GM19025 (cell line): ENCODE results near the gene LRTM2.
"Not testable (repeated sequence)": the region's sequence is repeated elsewhere in the genome, so short reads cannot be mapped to it uniquely, and the experiment has no call there.

Source experiments
- ATAC-seq: cut with Tn5 transposase; IDR thresholded peaks from one replicate; pipeline ENCODE4 v1.9.1; 2021; ENCODE audit warnings: mild to moderate bottlenecking, low read depth, moderate library complexity; ENCODE audit not compliant: unreplicated experiment

Gene LRTM2

DNA sequence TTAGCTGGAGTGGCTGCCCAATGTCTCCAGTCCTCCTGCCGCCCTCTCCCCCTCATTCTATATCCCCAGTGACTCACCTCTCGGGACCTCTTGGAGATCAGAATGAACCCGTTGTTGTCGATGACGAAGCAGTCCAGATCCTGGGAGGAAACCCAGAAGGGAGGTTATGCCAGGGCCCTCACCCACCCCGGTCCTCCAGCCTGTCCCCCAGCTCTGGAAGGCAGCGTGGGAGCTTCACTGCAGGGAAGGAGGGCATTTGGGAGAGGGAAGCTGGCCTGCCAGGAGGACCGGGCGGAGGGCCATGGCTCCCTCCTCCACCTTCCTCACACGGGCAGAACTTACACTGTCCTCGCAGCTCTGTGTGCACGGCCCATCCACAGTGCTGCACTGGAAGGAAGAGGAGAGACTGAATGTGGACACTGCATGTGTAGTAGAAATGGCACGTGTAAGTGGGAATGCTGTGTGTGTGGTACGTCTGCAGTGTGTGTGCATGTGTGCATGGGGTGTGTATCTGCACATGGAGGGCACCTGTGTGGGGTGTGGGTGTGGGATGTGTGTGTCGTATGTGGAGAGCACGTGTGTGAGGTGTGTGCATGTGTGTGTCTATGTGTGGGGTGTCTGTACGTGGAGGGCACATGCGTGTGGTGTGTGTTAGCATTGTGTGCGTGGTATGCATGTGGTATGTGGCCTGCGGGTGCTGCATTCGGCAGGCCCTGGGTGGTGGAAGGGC lies 10.0 kb upstream of the LRTM2 start:
- no peak for ATAC-seq

DNA sequence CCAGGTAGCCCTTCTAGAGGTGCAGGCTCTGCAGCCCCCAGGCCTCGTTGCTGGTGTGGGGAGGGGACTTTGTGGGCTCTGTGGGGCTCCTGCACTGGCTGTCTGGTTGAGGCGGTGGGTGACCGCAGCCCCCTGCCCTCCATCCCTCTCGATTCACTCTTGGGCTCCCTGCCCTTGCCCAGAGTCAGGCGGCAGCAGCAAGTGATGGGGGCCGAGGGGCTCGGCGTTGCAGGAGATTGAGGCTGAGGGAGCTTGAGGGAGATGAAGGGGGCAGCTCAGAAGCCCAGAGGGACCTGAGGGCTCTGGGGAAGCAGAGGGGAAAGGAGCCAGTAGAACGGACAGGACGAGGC lies 9.5 kb upstream of the LRTM2 start:
- no peak for ATAC-seq

DNA sequence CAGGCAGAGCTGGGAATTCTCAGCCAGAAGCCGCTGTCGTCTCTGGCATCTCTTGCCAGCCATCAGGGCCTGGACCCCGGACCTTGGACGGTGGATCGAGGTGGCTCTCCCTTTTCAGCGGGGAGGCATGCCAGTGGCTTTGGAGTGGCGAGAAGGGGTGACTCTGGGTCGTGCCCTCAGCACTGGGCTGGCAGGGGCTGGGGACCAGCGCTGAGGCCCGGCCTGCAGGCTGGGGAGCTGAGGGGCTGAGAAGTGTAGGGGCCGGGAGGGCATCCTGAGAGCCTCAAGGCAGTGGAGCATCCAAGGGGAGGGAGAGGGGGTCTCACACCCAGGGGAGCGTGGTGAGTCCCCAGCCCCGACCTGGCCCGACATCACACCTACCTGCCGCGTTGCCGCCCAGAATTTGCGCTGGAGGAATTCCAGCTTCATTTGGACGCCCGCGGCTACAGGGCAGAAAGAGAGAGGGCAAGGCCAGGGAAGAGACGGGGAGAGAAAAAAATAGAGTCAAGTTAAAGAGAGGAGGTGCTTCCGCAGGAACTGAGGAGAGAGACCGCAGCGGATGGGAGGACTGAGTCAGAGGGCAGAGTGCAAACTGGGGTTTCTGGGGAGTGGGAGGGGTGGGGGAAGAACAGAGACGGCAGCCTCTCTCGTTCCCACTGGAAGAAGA lies 9.0 kb upstream of the LRTM2 start:
- no peak for ATAC-seq

DNA sequence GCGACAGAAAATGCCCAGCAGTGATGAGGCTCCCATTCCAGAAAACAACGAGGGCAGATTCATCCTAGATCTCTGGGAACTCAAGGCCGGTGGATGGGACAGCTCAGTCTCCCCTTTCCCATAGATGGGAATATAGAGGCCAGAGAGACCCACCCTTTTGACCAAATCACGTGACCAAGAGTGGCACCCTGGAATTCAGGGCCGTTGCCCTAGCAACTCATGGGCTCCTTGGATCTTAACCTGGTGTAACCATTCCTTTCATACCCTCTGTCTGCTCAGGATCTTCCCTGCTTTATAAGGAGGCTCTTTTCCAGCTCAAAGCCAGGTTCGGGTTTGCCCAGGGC lies 8.4 kb upstream of the LRTM2 start:
- ATAC-seq, result no peak

DNA sequence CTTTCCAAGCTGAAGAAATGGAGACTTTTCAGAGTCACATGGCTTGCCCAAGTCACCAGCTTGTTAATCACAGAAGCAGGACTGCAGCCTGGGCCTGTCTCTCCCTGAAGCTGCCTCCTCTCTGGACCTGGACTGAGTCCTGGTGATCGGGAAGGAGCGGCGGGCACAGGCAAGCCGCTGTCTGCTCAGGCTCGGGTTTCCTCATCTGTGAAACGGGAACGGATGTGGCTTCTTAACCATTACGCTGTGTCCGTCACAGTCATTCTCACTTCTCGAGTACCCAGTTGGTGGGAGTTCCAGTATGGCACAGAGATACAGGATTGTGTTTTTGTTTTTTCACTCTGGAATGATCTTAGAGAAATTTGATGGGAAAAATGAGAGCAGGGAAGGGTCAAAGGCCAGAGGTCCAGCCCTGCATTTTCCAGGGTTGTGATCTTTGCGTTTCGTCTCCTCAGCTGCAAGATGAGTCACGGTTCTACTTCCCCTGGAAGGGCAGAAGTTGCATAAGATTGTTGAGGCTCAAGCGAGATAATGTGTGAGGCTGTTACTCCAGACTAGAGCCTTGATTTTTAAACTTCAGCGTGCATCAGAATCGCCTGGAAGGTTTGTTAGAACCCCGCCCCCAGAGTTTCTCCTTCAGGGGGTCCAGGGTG lies 7.6 kb upstream of the LRTM2 start:
- ATAC-seq, result no peak

DNA sequence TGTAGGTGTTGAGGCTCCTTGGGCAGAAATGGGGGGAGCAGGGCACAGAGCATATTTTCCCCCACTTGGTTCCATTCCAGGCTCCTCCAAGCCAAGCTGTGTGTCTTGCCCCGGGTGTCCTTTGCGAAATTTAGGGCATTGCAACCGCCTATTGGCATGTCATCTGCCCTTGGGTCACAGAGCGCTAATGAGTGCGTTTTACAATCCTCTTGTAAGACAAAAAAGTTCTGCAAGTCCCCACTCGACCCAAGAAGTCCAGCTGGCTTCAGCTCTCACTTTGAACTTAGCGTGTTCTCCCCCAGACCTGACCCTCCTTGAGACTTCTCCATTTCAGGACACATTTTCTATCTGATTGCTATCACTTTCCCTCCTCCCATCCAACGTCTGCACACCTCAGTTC lies 6.1 kb upstream of the LRTM2 start:
- no peak for ATAC-seq

DNA sequence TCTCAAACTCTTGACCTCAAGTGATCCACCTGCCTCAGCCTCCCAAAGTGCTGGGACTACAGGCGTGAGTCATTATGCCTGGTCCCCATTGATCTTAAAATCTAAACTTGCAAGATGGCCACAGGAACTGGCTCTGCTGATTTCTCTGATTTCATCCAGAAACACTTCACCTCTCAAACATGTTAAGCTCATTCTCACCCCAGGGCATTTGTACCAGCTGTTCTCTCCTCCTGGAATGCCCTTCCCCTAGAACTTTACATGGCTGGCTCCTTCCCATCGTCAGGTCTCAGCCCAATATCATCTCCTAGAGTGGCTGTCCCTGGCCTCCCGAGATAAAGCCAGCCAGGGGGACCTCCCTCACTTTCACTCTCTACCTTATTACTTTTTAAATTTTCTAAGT lies 5.3 kb upstream of the LRTM2 start:
- no peak for ATAC-seq

DNA sequence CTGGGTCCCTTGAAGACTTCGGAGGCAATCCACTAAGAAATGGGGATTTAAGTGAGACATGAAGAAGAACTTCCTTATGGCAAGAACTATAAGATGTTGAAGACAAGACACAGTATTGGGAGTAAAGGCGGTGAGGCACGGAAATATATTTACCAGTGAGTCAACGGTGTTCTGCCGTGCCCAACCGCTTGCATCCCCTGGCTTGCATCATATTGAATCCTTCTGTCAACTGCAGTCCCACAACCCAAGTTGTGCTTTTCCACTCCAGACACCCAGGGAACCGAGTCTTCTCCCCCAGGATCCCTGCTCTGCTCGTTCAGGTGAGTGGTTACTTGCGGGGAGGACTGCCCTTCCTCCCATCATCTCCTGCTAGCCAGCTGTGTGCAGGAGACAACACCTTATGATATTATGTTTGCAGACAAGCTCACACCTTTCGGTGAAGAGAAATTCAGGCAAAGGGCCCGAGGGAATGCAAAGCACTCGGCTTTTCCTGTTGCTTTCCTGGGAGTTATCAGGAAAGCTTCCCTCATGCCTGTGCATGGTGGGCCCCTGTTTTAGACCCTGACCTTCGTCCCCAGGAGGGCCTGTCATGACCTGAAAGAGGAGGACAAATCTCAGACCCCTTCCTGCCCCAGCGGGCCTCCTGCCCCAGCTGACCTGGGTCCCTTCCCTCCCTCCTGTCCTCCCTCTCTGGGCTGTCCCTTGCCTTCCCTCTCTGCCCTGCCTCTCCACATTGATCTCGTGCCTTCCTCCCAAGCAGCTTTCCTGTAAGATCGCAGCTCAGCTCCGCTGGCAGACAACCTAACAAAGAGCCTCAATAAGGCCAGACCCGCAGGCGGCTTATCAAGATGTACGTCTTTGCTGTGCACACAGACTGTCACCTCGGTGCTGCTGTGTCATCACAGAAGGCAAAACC lies 4.3 kb upstream of the LRTM2 start:
- no peak for ATAC-seq

DNA sequence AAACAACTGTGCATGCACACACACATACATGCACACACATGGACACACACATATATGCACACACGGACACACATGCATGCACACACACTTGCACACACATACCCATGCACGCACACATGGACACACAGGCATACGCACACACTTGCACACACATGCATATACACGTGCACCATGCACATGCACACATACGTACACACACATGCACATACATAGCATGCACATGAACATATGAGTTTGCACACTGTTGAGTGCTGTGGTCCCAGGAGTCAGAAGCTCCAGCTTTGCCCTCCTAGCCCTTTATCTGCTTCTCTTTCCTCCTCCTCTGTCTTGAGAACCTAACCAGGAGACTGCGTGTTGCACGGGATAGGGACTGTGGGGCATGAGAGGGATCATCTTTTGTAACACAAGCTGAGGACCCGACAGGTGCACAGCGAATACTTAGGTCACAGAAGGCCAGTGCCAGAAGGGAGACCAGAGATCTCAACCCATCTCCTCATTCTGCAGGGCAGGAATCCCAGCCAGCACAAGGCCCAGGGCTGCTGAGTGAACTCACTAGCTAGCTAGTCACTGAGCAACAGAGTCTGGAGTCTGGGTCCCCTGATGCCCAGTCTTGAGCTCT lies 3.5 kb upstream of the LRTM2 start:
- ATAC-seq, result no peak

DNA sequence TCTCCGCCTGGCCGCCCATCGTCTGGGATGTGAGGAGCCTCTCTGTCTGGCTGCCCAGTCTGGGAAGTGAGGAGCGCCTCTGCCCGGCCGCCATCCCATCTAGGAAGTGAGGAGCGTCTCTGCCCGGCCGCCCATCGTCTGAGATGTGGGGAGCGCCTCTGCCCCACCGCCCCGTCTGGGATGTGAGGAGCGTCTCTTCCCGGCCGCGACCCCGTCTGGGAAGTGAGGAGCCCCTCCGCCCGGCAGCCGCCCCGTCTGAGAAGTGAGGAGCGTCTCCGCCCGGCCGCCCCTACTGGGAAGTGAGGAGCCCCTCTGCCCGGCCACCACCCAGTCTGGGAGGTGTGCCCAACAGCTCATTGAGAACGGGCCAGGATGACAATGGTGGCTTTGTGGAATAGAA lies 2.4 kb upstream of the LRTM2 start:
- not testable (repeated sequence) for ATAC-seq

DNA sequence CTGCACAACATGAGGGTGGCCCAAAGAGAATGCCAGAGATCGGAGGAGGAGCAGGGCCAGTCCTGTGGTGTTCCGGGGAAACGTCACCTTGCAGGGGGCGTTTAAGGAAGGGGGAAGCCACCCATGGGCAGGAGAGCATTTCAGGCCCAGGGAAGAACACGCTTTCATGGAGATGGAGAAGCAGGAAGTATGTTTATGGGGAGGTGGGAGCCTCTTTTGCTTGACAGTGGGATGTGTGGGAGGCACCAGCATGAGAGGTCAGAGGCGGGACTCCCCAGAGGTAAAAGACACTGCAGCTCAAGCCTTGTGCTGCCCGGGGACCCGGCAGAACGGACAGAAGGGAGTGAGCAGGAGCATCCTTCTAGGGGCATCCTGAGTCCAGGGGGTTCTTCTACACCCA lies 1.3 kb upstream of the LRTM2 start:
- ATAC-seq, result no peak

DNA sequence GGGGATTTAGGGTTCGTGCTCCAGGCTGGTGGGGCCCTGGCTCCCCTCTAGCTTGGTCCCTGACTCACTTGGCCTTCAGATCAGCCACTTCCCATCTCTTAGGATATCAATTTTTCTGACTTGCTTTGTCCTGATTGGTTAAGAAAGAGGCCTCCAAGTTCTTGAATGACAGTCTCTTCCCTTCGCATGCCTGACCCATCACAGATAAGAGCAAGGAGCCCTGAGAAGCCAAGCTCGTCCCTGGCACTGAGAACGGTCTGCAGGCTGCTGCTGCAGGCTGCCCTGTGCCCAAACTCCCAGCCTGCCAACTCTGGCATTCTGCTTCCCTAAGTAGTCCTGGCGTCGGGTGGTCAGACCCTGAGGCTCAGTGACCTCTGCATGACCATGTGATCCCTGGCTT lies 794 bp upstream of the LRTM2 start:
- no peak for ATAC-seq

DNA sequence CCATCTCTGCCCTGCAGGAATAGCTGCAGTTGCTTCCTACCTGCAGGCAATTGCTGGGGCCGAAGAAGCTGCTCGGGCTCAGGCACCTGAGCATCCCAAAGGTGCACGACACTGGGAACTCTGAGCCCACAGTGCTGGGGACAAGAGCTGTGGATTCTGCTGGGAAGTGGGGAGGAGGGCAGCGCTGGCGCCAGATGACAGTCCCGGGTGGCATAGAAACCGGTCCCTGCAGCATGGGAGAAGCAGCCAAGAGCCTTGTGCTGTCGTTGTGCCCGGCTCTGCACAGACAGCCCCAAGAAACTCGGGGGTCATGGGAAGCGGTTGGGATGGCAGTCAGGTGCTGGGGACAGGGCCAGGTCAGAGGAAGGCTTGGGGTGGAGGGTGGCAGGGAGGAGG lies 529 bp downstream of the LRTM2 start:
- ATAC-seq, result no peak

DNA sequence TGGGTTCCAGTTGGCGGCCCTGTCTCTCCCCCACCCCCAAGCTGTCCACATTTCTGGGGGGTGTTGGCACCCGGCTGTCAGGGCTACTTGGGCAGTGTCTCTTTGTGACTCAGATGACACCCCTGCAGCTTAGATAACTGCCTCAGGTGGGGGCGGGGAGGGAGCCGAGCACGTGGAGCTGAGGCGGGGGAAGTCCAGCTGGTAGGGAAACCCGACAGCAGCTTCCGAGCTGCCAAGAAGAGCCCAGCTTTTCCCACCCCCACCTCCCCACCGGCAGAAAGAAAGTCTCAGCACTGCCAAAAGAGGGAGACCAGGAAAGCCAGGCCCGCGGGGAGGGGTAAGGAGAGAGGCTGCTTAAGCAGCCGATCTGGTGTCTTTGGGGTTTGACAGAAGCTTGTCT lies 1.4 kb downstream of the LRTM2 start:
- no peak for ATAC-seq

DNA sequence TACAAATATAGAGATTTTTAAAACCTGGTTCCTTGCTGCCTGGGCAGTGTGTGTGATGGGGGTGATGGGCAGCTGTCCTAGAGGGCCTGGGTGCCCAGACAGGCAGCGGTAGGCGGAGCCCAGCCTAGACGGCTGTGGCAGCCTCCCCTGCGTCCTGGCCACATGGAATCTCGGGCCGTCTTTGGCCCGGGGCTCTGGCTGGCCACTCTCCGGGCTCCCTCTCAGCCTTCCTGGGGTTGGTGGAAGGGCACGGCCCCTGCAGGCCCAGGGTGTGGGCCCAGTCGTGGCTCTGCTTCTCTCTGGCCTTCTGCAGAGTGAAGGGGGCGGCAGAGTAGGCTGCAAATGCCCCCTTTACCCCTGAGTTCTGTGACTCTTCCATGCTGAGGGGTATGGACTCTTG lies 2.3 kb downstream of the LRTM2 start:
- ATAC-seq, result no peak

DNA sequence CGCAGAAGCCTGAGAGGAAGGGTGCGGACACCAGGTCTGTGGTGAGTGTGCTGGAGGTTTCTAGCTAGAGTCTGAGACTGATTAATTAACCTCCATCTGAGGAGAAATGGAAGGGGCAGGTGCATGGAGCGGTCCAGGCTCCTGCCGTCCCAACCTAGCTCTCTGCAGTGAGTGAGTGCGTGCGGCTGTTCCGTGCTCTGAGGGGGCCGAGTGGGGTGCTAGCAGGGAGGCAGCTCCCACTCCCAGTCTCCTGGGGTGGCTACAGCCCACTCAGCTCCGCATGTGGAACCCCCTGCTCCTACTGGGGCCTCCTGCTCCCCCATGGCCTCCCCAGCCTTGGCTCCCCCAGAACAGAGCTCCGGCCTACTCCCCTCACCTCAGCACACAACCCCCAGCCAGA lies 2.9 kb downstream of the LRTM2 start:
- ATAC-seq, result no peak

DNA sequence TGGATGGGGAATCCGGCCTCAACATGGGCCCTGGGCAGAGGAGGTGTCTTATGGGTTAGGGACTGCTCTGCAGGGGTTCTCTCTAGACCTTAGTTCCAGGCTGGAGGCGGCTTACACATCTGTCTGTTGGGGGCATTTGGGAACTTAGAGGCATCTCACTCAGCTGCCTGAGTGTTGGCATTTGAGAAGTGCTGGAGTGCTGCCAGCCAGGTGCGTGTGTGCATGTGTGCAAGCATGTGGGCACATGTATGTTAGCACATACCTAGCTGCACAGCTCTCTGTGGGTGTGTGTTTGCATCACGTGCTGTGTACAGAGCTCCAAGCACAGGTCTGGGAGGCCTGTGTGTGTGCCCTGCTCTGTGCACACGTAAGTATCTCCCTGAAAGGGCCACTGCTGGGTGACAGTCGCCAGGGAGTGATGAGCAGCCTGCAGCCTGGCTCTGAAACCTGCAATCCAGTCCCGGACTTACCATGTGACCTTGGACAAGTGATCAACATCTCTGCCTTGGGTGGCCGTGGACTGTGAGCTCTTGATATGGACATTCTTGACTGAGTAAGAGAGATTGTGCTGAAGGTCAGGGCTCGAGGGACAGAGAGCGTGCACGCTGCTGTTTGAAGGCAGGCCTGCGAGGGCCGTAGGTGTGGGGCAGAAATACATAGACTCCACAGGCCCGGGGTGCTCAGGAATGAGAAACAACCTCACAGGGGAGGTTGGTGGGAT lies 5.2 kb downstream of the LRTM2 start:
- ATAC-seq, result no peak

DNA sequence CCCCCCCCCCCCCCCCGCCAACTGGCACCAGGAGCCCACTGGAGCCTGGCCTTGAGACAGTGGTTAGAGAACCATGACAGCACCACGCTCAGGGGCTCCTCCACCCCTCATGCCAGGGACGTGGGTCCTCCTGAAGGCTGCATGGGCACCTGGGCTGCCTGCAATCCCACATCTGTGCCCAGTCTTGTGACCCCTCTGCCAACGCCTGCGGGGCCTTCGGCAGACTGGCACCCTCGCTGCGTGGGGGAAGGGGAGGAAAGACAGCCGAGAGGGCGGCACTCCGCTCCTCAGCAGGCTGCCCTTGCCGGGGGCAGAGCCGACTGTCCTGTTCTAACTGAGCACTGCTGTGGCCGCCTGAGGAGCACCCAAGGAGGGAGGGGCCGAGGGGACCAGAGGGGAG lies 6.0 kb downstream of the LRTM2 start:
- no peak for ATAC-seq

DNA sequence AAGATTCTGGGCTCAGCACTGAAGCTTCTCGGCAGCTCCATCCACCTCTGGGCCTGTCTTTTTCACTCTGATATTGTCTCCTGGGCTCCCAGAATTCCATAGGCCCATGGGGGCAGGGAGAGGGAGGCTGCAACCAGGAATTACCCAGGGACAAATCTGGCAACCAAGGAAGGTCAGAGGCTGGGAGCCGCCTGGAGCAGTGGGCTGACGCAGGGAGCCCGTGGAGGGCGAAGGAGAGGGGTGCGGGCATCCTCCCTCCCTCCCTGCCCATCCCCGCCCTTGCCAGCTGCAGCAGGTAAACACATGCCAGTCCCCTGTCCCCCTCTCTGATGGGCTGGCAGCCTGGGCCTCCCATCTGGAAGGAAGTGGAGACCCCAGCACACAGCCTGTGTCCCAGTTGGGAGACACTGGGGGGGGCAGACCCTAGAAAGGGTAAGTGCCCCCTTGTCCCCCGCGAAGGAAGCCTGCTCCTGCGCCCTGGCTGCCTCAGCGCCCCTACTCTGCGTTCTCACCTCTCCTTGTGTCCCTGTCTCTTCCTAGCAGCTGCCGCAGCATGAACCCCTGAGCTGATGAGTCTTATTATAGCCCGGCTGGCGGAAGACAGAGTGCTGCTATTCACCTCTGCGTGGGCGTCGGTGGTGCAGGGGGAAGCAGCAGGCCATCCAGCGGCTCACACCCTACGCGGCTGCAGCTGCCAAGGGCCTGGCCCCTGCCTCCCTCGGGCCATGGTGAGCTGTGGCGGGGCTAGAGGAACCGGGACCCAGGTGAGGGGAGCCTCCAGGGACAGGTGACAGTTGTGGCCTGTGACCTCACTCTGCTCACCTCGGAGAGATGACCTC lies 6.7 kb downstream of the LRTM2 start:
- ATAC-seq, result no peak
